ENCODE data around the gene SRGAP2.
A peak's percentile ranks its signal among the peaks of the same experiment; 100 is the strongest.
"Not testable (repeated sequence)": the region's sequence is repeated elsewhere in the genome, so short reads cannot be mapped to it uniquely, and the experiment has no call there.

SRGAP2 gene

DNA sequence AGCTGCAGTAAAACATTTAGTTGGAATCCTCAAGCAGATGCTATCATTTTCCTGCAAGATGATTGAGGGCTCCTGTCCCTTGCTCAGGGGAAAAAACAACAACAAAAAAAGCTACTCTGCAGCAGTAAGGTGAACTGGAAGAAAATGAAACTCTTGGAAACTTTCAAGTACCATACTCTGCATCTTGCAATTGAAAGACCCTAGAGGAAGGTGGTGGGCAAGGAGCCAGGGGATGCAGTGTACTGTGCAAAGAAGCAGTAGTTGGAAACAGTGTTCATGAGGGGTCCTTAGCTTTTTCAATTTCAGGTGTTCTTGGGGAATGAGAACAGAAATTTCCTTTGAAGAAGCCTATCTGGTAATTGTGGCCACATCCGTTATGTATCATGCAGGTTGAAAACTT, 7.5 kb downstream of the SRGAP2 start:
- peak; percentile 1 for DNase-seq

DNA sequence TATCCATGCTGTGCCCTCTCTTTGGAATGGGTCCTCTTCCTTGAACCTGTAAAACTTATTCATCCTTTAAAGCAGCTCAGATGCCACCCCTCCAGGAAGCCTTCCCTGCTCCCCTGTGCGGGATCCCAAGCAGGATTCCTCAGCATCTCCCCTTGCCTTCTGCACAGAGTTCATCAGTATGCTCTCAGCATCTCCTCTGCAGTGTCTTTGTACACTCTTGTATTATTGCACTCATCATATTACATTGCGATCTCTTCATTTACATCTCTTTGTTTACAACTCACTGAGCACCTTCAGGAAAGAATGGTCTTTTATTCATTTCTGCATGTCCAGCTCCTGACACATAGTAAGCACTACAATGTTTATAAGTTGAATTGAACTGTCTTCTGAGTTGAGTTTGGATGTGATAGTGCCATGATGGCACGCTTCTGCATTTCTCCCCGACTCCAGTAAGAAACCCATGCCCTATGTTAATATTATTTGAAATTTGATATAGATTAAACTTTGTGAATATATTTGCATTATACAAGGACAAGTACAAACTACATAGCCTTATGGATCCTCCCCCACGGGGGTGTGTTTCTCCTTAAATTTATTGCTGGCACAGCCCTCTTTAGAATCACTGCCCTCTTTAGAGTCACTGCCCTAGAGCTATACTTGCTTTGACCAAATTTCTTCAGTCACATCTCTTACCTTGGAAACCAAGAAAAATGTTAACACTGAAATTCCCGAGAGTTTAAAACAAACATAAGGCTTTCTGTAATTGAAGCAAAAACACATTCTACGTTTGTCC, 12.5 kb downstream of the SRGAP2 start:
- not testable (repeated sequence) for DNase-seq

DNA sequence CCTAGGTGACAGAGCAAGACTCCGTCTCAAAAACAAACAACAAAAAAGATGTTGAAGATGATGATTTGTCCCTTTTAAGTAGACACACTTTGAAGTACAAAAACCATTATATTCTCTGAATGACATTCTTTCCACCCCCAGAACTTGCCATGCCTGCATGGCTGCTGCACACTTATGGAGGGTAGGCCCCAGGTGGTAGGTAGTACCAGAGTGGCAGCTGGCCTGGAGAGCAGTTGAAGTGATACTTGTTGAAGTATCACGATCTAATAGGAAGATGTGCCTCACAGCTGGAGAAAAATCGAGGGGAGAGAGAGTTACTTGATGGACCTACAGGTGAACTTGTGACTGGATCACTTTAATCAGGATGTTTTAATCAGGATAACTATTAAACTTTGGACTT, 14.9 kb downstream of the SRGAP2 start:
- DNase-seq = not testable (repeated sequence)

DNA sequence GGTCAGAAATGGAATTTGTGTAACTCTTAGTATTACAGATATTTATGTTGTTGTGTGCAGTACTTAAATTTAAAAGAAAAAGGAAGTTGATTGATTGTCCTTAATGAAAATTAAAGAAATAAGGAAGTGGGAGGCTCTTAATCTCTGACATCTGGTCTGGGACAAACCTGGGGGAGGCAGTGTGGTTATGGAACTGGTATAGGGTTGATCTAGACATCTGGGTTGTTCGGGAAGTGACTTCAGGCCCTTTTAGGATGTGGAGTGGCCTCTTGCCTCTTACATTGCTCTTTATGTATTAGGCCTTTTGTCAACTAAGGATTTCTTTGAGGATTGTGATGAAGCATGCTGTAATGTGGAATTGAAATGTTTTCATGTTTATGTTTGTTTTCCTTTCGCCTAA, 15.4 kb downstream of the SRGAP2 start:
- not testable (repeated sequence) for DNase-seq

DNA sequence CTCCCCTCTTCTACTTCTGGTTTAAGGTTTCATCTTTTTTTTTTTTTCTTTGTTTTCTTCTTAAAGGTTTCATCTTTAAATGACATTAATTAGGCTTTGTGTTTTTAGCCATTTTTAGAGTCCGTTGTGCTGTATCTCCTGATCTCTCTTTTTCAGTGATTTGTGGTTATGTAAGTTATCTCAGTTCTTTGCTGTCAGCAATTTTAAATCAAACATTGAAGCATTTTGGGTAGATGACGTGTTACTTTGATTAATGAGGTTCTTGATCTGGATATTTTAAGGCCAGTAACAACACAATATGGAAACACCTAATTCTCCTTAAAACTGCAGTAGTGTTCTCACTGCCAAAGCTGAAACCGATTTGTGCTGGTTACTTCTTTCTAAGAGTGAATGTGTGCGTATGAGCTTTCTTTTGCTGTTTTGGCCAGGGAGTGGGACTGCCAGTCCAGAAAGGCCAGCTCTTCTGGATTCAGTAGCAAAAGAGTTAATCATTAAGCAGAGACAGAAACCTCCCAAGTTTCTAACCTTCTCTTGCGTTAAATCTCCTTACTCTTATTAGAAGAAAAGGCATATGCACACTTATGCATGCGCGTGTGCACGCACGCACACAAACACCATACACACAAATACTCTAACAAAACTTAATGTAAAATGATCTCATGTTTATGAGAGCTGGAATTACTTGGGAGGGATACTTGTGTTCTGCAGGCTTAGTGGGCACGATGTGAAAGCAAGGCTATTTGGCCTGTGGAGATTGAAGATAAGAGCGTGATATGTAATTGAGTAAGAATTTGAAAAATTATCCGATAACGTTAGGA, 16.4 kb downstream of the SRGAP2 start:
- DNase-seq = not testable (repeated sequence)

DNA sequence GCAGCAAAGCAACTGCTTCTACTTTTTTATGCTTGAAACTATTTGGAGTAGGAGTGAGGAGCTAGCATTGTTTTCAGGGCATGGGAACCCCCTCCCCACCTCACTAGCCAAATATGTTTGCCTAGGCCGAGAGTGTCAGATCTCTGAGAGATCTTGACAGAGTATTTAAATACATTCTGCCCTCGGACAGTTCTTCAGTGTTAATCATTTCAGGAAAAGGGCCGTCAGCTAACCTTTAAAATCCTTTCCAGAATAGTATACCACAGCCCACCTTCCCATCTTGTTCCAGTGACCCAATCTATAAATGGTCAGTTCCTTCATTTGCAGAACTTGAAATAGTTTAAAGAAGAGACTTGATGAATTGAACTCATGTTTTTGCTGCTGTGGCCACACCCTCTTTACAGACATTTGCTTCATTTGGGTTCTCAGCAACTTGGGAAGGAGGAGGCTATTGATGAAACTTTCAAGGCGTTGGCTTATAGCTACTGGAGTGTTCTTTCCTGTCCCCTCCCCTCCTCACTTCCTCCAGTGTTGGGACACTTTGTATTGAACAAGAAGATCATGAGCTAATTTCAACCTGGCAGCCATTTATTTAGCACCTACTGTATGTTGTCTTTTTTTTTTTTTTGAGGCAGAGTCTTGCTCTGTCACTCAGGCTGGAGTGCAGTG, 17.1 kb downstream of the SRGAP2 start:
- DNase-seq = not testable (repeated sequence)

DNA sequence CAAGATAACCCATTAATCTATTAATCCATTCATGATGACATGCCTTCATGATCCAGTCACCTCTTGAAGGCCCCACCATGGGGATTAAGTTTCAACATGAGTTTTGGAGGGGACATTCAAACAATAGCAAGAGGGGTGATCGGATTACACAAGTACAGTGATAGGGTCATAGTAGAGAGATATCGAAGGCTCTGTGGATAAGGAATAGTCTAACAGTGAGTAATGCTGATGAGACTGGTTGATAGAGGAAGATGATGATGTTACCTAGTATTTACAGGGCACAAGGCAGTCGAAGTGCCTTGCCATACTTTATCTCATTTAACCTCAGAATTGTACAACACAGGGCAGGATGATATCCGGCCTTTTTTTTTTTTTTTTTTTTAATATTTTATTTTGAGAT, 18.2 kb downstream of the SRGAP2 start:
- not testable (repeated sequence) for DNase-seq

DNA sequence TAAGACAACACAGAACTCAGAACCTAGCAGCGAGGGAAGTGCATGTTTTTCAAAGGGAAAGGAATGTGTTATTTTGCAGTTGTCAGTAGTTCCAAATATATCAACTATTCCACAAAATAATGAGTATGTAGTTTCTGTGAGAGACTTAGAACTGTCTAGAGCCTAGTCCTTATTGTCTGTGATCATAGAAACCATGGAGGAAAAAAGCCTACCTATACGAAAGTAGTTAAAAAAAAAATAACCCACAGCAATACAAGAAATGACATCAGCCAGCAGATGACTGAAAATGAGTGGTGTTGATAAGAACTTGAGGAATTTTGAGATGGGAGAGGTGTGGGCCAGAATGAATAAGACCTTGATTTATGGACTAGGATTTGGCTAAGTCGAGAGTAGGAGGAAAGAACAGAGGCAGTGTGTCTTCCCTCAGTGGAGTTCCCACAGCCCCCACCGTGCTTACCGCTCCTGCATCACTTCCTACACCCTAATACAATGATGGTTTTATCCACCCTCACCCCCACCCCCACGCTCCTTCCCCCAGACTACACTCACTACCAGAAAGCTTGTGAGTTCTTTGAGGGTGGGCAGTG, 20.9 kb downstream of the SRGAP2 start:
- not testable (repeated sequence) for DNase-seq

DNA sequence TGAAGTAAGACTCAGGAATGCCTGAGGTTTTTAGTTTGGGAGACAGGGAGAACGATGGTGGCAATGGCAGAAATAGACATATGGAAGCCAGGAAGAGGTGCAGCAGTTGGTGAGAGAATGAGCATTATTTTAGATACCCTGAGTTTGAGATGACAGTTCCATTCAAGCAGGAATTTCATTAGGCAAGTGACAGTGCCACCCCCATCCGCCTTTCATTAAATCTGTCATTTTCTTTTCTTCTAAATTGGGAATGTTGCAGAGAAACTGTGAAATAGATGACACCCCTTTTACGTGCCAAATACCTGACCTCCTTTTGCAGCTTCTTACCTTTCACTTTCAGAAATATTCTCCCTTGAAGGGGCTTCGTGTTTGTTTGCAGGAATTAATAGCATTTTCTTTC, 22.0 kb downstream of the SRGAP2 start:
- not testable (repeated sequence) for DNase-seq

DNA sequence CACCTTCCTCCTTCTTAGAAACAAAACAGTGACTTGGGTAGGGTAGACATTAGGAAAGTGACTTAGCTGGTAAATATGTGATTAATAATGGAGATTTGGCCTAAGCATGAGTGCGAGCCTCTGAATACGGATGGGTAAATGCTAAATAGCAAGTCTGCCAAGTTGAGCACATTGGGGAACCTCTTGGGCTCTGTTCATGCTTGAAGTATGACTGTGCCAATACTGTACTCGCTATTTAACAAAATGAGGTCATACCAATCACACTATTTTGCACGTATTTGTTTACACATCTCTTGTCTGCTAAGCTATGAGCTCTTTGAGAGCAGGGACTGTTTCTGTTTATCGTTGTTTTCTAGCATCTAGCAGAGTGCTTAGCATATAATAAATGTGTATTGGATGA, 23.5 kb downstream of the SRGAP2 start:
- not testable (repeated sequence) for DNase-seq

DNA sequence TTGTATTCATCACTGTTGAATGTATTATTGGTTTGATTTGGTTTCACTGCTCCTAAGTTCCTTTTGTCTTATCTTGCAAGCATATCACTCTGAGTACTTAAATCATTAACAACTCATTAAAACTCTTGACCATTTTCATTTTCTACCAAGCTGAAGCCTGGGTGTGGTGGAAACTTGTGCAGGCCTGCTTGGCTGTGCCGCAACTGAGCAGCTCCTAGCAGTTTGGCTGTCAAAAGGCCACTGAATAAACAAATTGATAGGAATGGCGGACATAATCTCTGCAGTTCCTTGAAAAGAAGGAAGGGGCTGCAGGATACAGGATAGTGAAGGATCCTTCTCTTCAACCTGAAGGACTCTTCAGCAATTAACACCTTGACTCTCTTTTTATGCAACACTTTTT, 25.9 kb downstream of the SRGAP2 start:
- DNase-seq = not testable (repeated sequence)

DNA sequence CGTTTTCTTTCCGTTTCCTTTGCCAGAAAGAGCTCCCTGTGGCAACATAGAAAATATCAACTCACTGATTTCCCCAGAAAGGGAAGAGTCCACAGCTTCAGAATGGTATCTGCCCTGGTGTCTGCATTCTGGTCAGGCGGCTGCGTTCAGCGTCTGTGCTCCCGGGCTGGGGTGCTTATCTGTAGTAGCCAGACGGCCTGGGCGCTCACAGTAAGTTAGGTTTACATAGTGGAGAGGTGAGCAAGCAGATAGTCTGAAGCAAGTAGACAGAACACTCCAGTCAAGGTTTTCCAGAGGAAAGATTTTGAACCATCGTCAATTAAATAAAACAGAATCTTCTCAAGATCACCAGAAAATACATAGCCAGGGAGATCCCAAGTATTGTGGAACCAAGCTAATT, 28.6 kb downstream of the SRGAP2 start:
- DNase-seq = not testable (repeated sequence)

DNA sequence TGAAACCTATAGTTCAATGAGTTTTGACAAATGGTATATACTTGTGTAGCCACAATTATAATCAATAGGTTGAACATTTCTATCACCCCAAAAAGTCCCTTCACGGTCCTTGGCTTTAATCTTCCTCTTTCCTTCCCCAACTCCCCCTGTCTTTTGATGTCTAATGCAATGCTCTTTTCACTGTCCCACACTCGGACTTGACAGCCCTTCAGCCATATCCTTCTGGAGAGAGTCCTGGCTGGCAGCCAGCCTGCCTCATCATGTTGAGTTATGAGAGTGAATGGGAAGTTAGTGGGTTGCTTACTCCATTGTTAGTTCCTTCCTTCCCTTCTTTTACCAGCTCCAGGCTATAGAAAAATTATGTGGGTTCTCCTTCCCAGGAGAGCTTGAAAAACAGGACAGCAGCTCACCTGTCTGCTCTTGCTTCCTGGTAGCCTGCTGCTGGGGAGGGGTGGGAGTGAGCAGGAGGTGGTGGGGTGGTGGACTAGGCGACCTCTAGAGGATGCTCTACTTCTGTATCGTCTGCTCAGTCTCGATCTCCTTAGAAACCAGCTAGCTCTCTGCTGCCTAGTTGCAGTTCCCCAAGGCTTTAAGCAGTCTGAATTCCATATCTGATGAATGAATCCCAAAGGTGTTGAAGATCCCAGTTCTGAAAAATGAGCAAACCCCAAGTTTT, 29.8 kb downstream of the SRGAP2 start:
- DNase-seq = not testable (repeated sequence)

DNA sequence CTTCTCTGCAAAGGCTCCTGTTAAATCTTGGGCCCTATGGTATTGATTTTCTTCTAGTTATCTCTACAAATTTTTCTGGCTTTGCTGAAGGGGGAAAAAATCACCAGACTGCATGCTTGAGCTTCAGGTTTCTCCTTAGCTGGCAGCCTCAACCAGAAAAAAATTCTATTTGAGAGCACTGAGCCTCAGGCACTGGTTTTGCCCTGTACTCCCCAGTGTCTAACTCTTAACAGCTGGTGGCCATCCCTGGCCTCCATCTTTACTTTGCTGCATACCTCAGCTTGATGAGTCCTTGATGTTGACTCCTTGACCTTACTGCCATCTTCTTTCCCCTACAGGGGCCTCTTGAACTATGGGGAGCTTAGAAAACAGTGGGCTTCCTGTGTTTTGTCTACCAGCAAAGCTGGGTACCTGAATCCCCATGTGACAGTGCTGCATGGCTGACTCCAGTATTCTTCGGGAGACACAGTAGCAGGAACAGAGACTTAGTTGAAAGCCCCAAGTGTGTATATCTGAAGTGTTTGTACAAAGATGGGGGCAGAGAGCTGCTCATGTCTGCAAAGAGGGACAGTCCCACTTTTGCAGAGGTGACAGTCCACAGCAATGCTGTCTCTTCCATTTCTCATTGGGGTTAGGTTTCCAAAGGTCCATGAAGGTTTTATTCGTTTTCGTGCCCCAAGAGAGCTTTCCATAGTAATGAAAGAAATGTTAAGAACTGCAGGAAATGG, 31.0 kb downstream of the SRGAP2 start:
- not testable (repeated sequence) for DNase-seq

DNA sequence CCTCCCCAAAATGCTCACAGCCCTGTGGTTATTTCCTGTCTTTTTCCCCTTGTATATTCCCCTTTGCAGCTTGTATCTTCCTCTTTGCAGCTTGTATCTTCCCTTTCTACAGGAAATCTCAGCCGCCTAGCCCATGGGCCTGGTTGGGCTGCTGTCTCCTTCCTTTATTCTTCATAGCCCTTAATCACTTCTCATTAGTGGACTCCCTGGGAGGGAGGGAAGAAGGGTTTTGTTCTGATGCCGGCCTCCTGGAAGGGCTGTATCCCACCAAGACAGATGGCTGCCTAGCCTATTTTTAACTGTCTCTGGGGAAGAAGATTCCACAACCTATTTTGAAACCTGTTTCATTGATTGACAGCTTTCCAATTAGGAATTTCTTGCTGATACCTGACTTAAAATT, 31.8 kb downstream of the SRGAP2 start:
- DNase-seq = not testable (repeated sequence)

DNA sequence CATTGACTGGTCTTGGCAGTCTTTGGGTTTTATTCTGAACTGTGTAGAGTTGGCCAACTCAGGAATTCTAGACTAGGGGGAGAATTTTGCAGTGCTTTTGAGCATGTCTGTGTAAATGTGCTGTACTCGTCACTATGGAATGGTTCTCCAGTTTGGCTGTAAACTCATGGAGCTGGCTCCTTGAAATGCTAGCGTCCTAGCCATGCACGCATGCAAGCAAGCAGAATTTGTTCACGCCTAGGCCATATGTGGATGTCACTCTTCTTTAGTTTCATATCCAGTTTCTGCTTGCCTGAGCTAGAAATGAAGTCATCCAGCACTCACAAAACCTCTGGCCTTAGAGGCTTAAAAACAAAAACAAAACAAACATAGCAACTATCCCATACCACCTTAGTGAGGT, 36.9 kb downstream of the SRGAP2 start:
- DNase-seq = peak; percentile 30

DNA sequence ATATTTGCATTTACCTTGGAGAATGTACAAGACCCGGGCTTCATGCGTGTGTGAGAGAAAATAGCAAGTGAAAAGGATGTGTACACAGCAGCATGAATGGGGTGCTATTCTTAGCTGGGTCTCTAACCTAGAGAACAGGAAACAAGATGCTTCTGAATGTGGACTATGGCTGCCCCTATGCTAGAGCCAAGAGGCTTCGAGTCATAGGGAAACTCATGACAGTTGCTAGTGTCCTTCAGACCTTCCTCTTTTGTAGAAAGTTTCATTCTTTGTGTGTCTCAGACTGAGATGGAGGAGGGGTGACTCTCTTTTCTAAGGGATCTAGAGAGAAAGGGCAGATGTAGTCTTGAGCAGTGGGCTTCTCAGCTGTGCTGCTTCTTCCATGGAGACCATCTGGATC, 40.0 kb downstream of the SRGAP2 start:
- peak; percentile 58 for DNase-seq

DNA sequence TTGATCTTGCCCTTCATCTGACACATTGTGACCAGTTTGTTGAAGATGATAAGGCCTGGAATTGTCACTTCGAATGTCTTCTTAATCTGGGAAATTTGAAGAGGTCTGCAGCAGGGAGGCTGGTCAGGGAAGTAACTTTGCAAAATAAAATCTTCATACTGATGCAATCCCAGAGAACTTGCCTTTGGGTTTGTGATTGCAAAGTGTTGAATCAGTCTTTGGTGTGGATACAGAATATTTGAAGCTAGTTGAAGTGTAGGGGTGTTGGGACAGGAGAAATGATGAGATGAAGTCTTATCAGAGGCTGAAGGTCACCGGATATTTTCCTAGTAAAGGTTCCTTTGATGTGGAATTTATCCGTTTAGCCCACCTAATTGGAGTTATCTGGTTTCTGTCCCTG, 42.1 kb downstream of the SRGAP2 start:
- not testable (repeated sequence) for DNase-seq

DNA sequence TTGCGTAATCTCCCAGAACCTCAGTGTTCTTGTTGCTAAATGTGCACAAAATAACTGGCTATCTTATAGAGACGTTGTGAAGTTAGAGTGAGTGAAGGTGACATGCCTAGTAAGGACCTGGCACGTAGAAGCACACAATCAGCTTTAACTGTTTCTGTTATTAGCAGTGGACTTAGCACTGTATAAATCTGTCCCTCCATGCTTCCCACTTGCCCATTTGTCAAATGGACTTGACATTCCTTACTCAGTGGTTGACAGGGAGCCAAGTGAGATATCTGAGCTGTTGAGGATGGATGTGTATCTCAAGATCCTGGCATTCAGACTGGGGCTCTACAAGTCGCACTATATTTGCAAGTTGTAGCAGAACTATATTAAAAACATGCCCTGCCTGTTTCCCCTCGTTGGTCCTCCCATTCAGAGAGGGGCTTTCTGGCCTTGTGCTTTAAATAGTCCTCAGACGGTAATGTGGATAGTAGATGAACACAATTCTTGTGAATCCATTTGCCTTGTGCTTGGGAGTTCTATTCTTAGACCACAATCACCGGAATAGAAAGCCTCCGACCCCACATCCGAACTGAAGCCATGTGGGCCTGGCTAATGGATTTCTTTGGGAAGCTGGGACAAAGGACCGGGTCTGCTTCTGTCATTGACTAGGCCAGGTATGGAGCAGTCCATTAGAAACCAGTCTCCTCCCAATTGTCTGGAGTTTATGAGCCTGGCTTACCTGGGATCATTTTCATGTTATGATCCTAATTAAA, 43.0 kb downstream of the SRGAP2 start:
- not testable (repeated sequence) for DNase-seq

DNA sequence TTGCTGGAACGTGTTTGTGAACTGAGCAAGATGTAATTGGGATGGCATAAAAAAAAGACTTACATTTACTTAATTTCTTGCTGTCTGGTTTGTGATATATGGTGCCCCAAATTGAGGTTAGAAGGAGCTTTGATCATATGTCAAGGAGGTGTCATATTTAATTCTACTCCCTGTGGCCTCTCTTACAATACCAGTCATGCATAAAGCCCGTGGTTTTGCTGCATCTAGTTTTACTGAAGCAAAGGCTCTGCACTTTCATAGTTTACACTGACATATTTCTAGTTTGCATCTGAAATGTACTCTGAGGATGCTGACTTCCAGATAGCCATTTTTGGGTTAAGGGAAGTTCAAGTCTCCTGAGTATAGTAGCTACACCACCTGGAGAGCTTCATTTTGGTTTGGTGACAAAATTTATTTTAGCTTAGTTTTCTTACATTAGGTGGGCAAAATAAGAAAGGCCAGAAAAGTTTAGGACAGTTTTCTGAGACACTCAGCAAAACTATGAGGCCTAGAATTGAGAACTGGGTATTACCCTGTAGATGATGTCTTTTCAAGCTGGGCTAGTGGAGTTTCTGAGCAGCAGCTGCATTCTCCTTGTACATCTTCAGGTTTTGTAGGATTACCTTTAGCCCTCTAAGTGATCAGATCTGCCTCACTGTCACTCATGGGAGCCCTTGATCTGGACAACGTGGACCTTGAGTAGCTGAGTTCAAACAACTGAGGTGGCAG, 47.8 kb downstream of the SRGAP2 start:
- DNase-seq = not testable (repeated sequence)

Measured in RPMI8226 (cell line).